HG02642 (cell line): ENCODE results near the gene TLL1.
A peak's percentile ranks its signal among the peaks of the same experiment; 100 is the strongest.

Source experiments
- ATAC-seq: cut with Tn5 transposase; IDR thresholded peaks from one replicate; pipeline ENCODE4 v1.9.1; 2021; ENCODE audit warnings: mild to moderate bottlenecking; ENCODE audit not compliant: unreplicated experiment, poor library complexity

TLL1 gene

DNA sequence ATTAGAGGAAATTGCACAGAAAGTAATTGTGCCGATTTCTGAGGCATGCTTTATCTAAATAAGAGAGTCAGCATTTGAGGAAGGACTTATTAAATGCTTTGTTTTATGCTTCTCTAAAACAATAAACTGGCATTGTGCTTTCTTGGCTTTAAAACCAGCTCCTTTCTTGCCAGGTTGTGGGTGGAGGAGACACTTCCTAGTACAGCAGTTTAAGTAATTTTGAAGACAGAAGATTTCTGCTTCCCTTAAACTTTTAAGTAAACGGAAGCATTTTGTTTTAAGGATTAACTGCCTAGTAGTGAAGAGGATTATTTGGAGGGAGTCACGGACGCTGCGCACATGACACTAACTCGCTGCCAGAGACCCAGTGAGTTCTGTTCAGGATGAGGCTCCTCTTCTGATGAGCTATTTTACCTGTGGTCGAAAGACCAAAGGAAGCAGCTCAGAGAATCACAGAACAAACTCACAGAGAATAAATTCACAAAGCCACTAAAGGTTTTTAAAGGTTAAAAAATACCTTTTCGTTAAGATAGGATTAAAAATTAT, 169.5 kb downstream of the TLL1 start:
- ATAC-seq = no peak

DNA sequence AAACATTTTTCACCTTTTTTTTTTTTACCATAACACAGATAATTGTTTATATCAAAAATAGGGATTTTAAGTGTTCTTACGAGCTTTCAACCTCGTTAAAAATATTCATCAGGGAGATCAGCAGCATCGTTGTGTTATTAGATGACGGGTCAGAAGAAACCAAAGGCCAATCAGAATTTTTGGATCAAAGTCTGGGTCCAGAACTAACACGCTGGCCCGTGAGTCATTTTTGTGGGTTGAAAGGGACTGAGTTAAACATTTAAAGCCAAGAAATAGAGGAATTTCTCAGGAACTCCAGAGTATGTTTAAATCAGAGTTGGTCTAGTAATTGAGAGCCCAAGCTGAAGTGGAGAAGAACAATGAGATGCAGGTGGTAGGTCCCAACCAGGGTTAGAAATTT, 170.8 kb downstream of the TLL1 start:
- ATAC-seq = no peak

DNA sequence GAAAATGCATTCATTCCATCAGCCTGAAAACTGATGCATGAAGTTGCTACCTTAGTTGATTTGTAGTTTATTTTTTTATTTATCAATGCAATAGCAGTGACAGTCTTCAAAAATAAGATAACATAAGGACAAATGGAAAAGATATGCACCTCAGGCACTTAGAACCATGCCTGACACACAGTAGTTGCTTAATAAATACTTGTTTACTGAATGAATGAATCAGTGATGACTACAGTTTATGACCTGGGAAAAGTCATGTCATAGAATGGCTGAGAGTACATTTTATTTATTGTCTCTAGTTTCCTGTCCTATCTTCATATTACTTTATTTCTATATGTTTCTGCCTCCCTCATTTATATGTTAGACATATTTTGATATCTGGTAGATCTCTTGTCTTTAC, 171.8 kb downstream of the TLL1 start:
- no peak for ATAC-seq

DNA sequence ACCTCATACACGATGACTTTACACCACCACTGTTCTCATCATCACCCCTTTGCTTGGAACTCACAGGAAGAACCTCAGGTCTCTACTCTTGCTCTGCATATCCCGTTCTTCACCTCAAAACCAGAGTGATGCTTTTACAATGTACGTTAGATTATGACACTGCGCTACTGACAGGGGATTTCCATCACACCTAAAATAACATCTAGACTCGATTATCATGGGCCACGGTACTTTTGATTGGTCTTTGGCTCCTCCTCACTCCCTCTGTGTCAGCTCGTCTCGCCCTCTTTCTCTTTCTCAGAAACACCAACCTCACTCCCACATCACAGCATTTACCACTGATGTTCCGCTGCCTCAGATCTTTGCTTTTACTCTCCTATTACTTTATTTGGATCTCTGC, 172.4 kb downstream of the TLL1 start:
- peak; percentile 54 for ATAC-seq

DNA sequence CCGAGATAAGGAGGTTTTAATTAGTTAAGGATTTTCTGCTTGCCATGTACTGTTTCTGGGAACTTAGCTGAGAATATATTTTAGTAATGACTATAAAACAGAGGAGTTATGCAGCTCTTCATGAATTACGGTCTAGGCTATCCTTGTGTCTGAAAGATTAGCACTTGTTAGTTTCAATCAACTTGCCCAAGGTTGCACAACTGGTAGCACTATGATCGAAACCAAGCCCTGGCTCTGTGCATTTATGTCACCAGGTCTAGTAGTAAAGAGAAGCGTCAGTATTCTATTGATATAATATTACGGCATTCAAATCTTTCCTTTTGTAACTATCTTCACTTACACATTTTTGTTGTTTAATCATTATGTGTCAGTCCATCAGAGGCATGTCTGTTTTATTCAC, 176.0 kb downstream of the TLL1 start:
- ATAC-seq = no peak

DNA sequence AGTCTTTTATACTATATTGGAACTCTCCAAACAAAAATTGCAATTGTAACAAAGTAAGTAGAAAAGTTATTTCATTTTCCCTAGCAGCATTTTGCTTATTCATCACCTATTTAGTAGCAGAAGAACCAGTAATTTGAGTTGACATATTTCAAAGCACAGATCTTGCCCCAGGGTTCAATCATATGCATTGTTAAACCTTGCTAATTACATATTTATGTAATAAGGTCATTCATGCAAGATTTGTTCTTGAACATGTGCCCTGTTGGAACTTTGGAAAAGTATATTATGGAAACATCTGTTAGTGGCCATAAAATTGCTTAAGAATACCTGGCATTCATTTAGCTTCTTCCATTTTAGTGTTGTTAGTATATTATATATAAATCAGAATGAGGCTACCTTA, 191.7 kb downstream of the TLL1 start:
- no peak for ATAC-seq

DNA sequence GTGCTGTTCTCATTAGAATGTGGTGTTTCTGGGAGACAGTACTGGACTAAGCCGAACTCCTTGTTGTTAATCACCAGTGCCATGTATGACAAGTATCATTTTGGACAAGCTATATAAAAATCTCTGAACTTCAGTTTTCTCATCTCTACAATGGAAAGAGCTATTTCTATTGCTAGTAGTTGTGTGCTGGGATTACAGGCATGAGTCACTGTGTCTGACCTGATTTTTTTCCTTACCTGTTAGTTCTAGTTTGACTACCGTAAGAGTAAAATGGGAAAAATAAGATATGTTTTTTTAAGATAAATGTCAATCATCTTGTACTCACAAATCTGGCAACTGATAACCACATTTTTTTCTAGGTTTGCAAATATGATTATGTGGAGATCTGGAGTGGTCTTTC, 192.3 kb downstream of the TLL1 start:
- no peak for ATAC-seq

DNA sequence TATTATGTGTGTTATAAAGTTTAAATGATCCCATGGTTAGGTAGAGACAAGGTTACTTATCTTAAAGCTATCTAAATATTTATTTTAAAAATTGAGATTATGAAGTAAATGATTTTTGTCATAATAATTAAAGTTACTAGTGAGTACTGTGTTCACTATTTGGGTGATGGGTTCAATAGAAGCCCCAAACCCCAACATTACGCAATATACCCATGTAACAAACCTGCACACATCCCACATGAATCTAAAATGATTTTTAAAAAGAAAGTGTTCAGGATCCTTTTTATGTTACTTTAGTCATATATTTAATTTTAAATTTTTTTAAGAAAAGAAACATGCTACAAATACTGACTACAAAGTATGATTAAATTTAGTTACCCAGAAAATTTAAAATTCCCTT, 193.9 kb downstream of the TLL1 start:
- ATAC-seq = no peak

DNA sequence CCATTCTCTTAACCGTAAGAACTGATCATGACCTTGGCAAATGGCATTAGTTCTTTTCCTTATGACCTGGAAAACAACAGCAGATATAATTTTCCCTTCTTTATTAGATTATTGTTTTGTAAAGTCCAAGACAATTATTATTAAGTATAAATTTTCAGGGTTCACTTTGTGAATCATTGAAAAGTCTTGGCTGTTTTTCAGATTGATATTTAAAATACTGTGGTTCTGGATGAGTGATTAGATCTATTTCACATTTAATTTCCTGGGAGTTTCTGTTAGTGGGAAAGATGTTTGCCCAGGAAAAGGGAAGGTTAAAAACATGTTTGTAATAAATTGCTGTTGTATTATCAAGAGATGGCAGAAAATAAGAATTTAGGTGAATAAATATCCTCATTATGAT, 194.9 kb downstream of the TLL1 start:
- no peak for ATAC-seq

DNA sequence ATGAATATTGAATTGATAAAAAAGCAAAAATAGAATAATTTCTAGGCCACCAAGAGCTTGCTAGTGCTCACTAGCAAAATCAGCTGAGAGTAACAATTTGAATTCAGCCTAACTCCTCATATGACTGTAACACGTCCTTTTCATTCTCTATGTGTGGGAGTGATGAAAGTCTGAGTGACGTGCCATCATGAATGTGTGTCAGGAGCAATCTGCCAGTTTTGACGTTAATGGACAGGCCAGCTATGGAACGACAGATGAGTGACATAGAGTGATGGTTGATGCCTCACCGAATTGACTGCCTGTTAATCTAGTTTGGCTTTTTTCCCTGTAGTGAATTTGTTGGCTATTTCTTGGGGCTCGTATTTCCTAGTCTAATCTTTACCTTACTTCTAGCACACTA, 200.7 kb downstream of the TLL1 start:
- ATAC-seq = no peak

DNA sequence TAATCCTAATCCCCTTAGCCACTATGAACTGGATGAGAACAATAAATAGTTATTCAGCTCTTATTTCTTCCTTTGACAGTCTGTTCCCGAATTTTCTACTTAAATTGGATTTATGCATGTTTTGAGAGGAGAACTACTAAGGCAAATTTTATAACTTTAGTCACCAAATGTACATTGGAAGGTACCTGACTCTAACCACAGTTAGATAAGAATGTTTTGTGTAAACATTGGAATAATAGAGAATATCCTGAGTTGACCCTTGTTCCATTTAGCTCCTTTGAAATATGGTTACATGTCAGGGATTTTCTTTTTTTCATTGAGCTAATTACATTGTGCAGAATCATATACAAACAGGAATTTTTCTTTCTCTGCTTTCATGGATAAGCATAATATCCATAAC, 202.6 kb downstream of the TLL1 start:
- ATAC-seq = no peak

DNA sequence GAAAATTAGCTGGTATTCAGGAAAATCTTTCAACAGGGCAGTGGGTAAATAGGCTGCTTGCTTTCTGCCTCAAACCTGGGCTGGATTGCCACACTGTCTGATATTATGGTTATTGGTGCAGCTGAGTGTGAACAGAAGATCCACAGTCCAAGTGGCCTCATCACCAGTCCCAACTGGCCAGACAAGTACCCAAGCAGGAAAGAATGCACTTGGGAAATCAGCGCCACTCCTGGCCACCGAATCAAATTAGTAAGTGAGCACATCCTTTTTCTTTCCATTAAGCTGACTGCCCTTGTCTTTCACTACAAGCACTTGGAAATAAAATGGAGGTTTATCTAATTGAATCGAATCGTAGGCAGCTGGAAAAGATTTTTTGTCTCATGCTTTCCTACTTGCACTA, 204.7 kb downstream of the TLL1 start:
- no peak for ATAC-seq

DNA sequence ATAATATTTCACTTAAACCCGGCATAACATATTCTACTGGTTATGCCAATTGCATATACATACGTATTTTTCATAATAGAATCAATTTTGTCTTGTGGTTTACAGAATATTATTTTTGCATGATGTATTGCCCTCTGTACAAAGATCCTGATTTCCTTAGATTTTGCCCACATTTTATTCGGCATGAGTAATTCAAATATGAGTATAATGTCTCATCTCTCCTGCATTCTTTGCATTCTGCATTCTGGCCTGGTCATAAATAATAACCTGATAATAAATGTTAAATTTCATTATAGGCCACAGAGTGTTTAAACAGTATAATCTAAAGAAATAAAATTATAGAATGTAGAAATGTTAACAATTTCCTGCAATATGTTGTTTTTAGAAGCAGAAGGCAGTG, 205.3 kb downstream of the TLL1 start:
- no peak for ATAC-seq

DNA sequence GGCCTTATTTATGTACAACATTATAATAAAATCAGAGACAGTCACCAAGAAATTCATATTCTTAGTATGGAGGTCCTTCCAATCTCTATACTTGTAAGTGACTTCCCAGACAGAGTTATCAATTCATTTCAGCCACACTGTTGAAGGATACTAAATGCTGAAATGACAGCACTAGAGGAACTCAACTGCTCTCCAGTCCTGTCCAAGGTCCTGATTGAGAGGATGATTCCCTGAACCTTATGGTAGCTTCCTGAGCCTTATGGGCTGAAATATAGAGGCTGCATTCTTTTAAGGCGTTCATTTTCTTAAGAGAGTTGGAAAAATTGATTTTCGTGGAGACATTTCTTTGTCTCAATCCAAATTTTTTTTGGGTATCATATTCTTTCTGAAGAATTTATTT, 205.9 kb downstream of the TLL1 start:
- ATAC-seq = no peak

DNA sequence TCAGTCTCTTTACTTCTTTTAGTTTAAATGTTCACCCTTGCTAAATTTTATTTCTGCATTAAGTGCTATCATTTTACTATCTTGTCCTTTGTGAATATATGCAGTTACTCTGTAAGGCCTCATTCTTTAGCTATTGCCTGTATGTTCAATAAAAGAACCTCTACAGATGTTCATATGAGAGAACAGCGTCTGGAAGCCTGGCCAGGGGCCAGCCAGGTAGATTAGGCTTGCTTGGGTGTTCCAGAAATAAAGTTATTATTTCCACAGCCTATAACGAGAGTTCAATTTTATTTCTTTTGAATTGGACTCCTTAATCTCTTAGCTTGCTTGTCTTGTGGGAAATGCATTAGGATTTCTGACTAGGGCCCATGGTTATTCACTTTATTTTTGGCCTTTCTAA, 214.5 kb downstream of the TLL1 start:
- ATAC-seq = no peak

DNA sequence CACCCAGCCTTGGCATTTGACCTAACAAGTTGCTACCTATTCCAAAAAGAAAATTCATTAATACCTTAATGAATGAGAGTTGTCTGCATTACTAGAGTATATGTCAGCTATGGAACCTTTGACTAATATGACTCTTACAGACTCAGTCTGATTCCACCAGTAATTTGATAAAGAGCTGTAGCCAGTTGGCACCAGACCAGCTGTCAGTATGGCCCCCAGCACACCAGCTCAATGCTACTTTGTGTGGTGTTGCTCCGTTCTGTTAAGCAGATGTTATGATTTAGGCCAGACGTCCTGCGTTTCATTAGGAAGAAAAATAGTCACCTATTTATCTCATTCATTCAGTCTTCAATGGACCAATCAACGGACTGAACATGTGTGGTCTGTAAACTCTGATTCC, 215.5 kb downstream of the TLL1 start:
- no peak for ATAC-seq

DNA sequence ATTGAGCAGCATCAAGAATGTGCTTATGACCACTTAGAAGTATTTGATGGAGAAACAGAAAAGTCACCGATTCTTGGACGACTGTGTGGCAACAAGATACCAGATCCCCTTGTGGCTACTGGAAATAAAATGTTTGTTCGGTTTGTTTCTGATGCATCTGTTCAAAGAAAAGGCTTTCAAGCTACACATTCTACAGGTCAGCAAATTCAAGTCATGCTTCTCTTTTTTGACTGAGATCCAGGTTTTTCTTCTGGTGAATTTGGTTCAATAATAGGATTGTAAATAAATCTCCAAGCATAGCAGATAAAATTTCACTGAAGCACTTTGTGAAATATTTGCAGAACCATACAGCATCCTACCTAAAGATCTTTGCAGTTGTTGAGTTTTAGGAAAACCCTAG, 218.1 kb downstream of the TLL1 start:
- no peak for ATAC-seq

DNA sequence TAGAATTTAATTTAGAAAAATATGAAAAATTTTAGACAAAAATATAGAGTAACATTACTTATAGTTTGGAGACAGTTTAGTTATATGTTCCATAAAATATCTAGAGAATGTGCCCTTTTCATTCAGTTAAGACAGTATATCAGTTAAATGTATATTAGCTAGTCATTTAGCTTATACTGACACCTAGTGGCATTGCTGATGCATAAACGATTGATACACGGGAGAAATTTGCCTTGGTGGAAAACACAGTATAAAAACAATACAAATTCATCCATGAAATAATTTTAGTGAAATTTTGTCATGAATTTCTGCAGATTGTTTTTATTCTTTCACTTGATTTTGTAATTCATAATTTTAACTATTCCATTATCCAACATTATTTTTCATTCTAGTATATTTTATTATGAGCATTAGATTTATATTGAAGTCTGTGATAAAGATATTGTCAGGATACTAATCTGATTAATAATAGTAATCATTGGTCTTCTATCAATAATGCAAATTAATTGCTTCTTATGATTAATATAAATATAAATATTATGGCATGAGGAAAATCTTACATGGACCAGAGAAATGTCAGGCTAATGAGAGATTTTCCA, 219.0 kb downstream of the TLL1 start:
- no peak for ATAC-seq

DNA sequence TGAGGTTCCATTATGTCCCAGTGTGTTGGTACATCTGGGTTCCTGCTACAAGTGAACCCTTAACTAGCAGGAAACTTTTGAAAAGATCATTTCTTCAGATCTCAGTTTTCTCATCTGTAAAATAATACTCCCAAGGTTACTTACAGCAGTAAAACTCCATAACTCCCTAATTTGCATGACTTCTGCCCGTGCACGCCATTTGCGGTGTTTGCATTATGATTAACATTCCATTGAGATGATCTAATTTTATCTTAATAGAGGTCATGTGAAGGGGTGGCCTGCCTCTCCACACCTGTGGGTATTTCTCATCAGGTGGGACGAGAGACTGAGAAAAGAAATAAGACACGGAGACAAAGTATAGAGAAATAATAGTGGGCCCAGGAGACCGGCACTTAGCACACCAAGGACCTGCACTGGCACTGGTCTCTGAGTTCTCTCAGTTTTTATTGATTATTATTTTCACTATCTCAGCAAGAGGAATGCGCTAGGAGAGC, 219.8 kb downstream of the TLL1 start:
- ATAC-seq = no peak

DNA sequence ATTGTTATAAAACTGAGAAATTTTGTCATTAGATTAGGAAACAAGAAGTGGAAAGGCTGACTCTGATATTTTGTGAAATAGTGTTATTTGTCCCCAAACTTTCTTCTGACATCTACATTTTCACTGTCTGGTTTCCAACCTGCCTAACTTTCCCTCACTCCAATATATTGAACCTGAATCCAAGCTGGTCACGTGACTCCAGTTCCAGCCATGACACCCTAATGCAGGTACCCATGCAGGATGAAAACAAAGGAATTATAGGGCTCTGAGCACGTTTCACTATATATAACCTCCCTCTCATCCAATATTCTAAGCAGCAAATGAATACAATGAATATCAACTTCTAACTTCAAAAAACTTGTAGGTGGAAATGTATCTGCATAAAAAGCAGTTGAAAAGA, 231.6 kb downstream of the TLL1 start:
- no peak for ATAC-seq

DNA sequence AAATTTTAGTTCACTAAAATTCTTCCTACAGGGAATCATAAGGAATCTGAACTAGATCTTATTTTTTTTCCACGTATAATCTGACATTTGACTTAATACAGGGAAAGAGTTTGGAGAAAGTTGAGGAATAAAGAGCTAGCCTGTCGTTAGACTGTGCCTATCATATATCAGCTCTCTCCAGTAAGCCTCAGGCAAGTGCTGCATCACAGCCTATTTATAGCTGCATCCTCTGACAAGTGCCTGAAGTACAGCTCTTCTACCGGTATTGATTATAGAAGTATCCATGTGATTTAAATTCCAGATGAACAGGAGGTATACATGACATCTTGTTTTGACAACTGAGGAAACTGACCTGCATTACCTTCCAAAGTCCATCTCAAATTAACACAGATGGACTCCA, 248.9 kb downstream of the TLL1 start:
- no peak for ATAC-seq

DNA sequence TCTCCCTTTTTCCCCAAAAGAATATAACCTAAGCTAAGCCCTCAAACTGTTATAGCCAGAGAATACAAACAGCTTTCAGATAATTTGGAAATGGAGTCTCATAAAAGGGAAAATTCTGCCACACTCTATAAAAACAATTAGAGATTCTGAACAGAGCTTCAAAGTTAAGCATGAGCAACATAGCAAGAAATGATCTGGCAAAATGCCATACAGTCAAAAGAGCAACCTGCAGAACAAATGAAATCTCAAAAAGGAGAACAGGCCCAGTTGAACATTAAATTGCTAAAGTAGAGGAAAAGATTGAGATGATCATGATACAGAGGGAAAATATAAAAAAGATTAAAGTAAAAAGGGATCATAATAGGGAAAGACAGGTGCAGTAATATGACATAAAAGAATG, 250.5 kb downstream of the TLL1 start:
- ATAC-seq = no peak

DNA sequence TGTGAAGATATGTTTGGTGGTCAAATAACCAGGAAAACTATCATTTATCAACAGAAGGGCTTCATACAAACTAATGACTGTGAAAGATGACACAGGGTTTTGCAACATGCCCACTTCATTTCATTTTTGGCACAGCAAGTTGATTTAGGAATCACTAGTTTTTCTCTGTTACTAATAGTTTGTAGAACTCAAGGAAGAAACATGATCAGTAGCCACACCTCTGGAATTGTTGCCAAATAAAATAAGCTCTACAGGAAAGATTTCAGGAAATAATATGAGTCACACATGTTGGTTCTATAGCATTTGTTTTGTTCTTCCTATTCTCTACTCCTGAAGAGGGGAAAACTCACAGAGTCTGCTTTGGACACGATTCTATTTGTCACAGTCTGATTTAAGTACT, 255.4 kb downstream of the TLL1 start:
- ATAC-seq = no peak
